MCF 10A (cell line): ENCODE measurements around the gene TMTC4. TPM values are rescaled to one million over a fixed set of nuclear protein-coding genes. Genes with fewer than 3 reads are reported as not detected.

Experiments
- BruUV-seq: library from RNA; stranded (reverse); fragments of 400-500 nt; replicated peaks from 2 replicates; lab custom pipeline; 2021; lab: Mats Ljungman, UMichigan
- CTCF ChIA-PET: fragments of 300-600 bp; sonication (Branson Sonifier 250); formaldehyde crosslinking; extraction: SDS; loops from one replicate; lab custom pipeline; 2021; ENCODE audit warnings: antibody characterized with exemption, inconsistent platforms; lab: Yijun Ruan, JAX
- POLR2A ChIA-PET: fragments of 300-600, 350-650 bp; sonication (Branson Sonifier 250); formaldehyde crosslinking; extraction: SDS; loops from one replicate; lab custom pipeline; 2020; ENCODE audit warnings: antibody characterized with exemption, inconsistent platforms; lab: Yijun Ruan, JAX
- DNase-seq: peaks from one replicate; pipeline ENCODE4 v3.0.0-alpha.2; 2018; ENCODE audit not compliant: unreplicated experiment
- H3K27ac Mint-ChIP-seq: one replicate; pipeline ENCODE4 v1.8.0; 2022; ENCODE audit warnings: mild to moderate bottlenecking, low read depth, mixed read lengths; ENCODE audit not compliant: unreplicated experiment
- H3K27me3 Mint-ChIP-seq: one replicate; pipeline ENCODE4 v1.8.0; 2022; ENCODE audit warnings: mixed read lengths; ENCODE audit not compliant: insufficient read depth, unreplicated experiment
- H3K36me3 Mint-ChIP-seq: one replicate; pipeline ENCODE4 v1.8.0; 2022; ENCODE audit warnings: mild to moderate bottlenecking, moderate library complexity, mixed read lengths; ENCODE audit not compliant: insufficient read depth, unreplicated experiment
- H3K4me1 Mint-ChIP-seq: one replicate; pipeline ENCODE4 v1.8.0; 2022; ENCODE audit warnings: mixed read lengths; ENCODE audit not compliant: insufficient read depth, unreplicated experiment
- H3K4me3 Mint-ChIP-seq: one replicate; pipeline ENCODE4 v1.8.0; 2022; ENCODE audit warnings: mild to moderate bottlenecking, moderate library complexity, mixed read lengths; ENCODE audit not compliant: unreplicated experiment
- H3K9me3 Mint-ChIP-seq: one replicate; pipeline ENCODE4 v1.8.0; 2022; ENCODE audit warnings: mixed read lengths; ENCODE audit not compliant: unreplicated experiment
- CTCF ChIP-seq: fragments of 200-600 bp; IDR thresholded peaks from one replicate; pipeline ENCODE4 v1.8.0; 2022; ENCODE audit warnings: antibody characterized with exemption, mild to moderate bottlenecking; ENCODE audit not compliant: unreplicated experiment
- intact Hi-C: fragments of 100-400 bp; cut with micrococcal nuclease; formaldehyde crosslinking; loops from 2 replicates; pipeline ENCODE4 v1.14.1; 2022
- total RNA-seq: library from RNA; stranded (reverse); gene quantifications from 2 replicates; pipeline ENCODE4 v1.2.3, GENCODE V29; 2022

TMTC4 gene
- total RNA-seq, 1 experiment from 2014 or later = 10.8 TPM

GRCh38 chr13:100637380-100637779 is 37.2 kb downstream of the TMTC4 start:
- ChIA-PET POLR2A (no interaction called here), CTCF (interaction anchor here (1.2 to 1.5 kb wide), 2 partner anchors 10 to 65 kb away, joined by 3 read pairs; no protein-coding TSS in a partner anchor)
- no peaks in the 10 kb centered on the region for H3K27me3 Mint-ChIP-seq
- no peaks in the 10 kb centered on the region for H3K9me3 Mint-ChIP-seq
- H3K36me3 Mint-ChIP-seq = peaks cover 61% of the 10 kb centered on the region
- intact Hi-C loops = no loop called here
- H3K4me3 Mint-ChIP-seq = no peak overlapping the region
- BruUV-seq = no TSS peak
- TF ChIP-seq CTCF = no peak
- H3K4me1 Mint-ChIP-seq = no peaks in the 10 kb centered on the region
- H3K27ac Mint-ChIP-seq = no peak overlapping the region
- DNase-seq = no peak

- peaks cover 58% of the 10 kb centered on the region for H3K36me3 Mint-ChIP-seq
- TF ChIP-seq CTCF = no peak
- POLR2A ChIA-PET = no interaction called here
- H3K27me3 Mint-ChIP-seq = no peaks in the 10 kb centered on the region
- H3K27ac Mint-ChIP-seq = no peak overlapping the region
- H3K4me1 Mint-ChIP-seq = no peaks in the 10 kb centered on the region
- BruUV-seq = no TSS peak
- intact Hi-C loops = no loop called here
- CTCF ChIA-PET = interaction anchor here (1.5 kb wide), 1 partner anchor 11 kb away, joined by 3 read pairs; no protein-coding TSS in a partner anchor
- no peak overlapping the region for H3K4me3 Mint-ChIP-seq
- no peaks in the 10 kb centered on the region for H3K9me3 Mint-ChIP-seq
- no peak for DNase-seq
These were observed 38.2 kb downstream of the TMTC4 start for GRCh38 chr13:100636441-100636840.

- no peak for TF ChIP-seq CTCF
- no peaks in the 10 kb centered on the region for H3K27me3 Mint-ChIP-seq
- no peak for DNase-seq
- no peaks in the 10 kb centered on the region for H3K4me1 Mint-ChIP-seq
- H3K27ac Mint-ChIP-seq = no peak overlapping the region
- peaks cover 56% of the 10 kb centered on the region for H3K36me3 Mint-ChIP-seq
- BruUV-seq = no TSS peak
- no peak overlapping the region for H3K4me3 Mint-ChIP-seq
- intact Hi-C loops = no loop called here
- no peaks in the 10 kb centered on the region for H3K9me3 Mint-ChIP-seq
- POLR2A ChIA-PET = no interaction called here
- CTCF ChIA-PET = no interaction called here
These were observed 38.6 kb downstream of the TMTC4 start for GRCh38 chr13:100636004-100636403.

GRCh38 chr13:100634696-100635095 is 39.9 kb downstream of the TMTC4 start:
- no peaks in the 10 kb centered on the region for H3K9me3 Mint-ChIP-seq
- peaks cover 56% of the 10 kb centered on the region for H3K36me3 Mint-ChIP-seq
- no peaks in the 10 kb centered on the region for H3K4me1 Mint-ChIP-seq
- no peak for TF ChIP-seq CTCF
- no peak for DNase-seq
- ChIA-PET CTCF (interaction anchor here (0.7 kb wide), 1 partner anchor 1286 kb away, joined by 4 read pairs; no protein-coding TSS in a partner anchor), POLR2A (no interaction called here)
- no peak overlapping the region for H3K4me3 Mint-ChIP-seq
- no TSS peak for BruUV-seq
- no peak overlapping the region for H3K27ac Mint-ChIP-seq
- intact Hi-C loops = no loop called here
- H3K27me3 Mint-ChIP-seq = no peaks in the 10 kb centered on the region
